ENCODE measurements around the gene POLR1B. TPM values are rescaled to one million over a fixed set of nuclear protein-coding genes. Genes with fewer than 3 reads are reported as not detected.
"Not testable (repeated sequence)": the region's sequence is repeated elsewhere in the genome, so short reads cannot be mapped to it uniquely, and the experiment has no call there.

Gene POLR1B
- polyA plus RNA-seq (2014; cell fraction: cytosol; rRNA removed) = 26.0 and 34.5 TPM in 2 replicates
- polyA plus RNA-seq (2014; cell fraction: nucleus; rRNA removed) = 21.3 and 28.1 TPM in 2 replicates

GRCh38 chr2:112542123-112542983 lies at the start of gene POLR1B:
TSS of gene POLR1B (plus strand) at chr2:112542465. CDS start at chr2:112542495, 30 bp downstream.
- peak; percentile 89 for DNase-seq (ENCODE audit: low spot score)

- DNase-seq (ENCODE audit: low spot score) = peak; percentile 53
These were observed 49.2 kb upstream of the POLR1B start for GRCh38 chr2:112493048-112493447.

GRCh38 chr2:112493858-112494648 lies 48.2 kb upstream of the POLR1B start:
- peak; percentile 87 for DNase-seq (ENCODE audit: low spot score)

GRCh38 chr2:112494828-112495227 lies 47.4 kb upstream of the POLR1B start:
- peak; percentile 98 for DNase-seq (ENCODE audit: low spot score)

- not testable (repeated sequence) for DNase-seq (ENCODE audit: low spot score)
These were observed 46.4 kb upstream of the POLR1B start for GRCh38 chr2:112495878-112496277.

GRCh38 chr2:112500850-112501484 lies 41.3 kb upstream of the POLR1B start:
- DNase-seq (ENCODE audit: low spot score) = peak; percentile 68

GRCh38 chr2:112509239-112509998 lies 32.8 kb upstream of the POLR1B start:
- not testable (repeated sequence) for DNase-seq (ENCODE audit: low spot score)

- DNase-seq (ENCODE audit: low spot score) = no peak
These were observed 25.5 kb upstream of the POLR1B start for GRCh38 chr2:112516801-112517200.

- DNase-seq (ENCODE audit: low spot score) = no peak
These were observed 23.5 kb upstream of the POLR1B start for GRCh38 chr2:112518807-112519206.

GRCh38 chr2:112519506-112519905 lies 22.8 kb upstream of the POLR1B start:
- no peak for DNase-seq (ENCODE audit: low spot score)

GRCh38 chr2:112520234-112520783 lies 22.0 kb upstream of the POLR1B start:
- DNase-seq (ENCODE audit: low spot score) = no peak

GRCh38 chr2:112523291-112523777 lies 18.9 kb upstream of the POLR1B start:
- no peak for DNase-seq (ENCODE audit: low spot score)

GRCh38 chr2:112524276-112524675 lies 18.0 kb upstream of the POLR1B start:
- DNase-seq (ENCODE audit: low spot score) = not testable (repeated sequence)

GRCh38 chr2:112528541-112528940 lies 13.7 kb upstream of the POLR1B start:
- DNase-seq (ENCODE audit: low spot score) = no peak

GRCh38 chr2:112529757-112530156 lies 12.5 kb upstream of the POLR1B start:
- no peak for DNase-seq (ENCODE audit: low spot score)

- no peak for DNase-seq (ENCODE audit: low spot score)
These were observed 11.5 kb upstream of the POLR1B start for GRCh38 chr2:112530728-112531127.

GRCh38 chr2:112534826-112535225 lies 7.4 kb upstream of the POLR1B start:
- no peak for DNase-seq (ENCODE audit: low spot score)

- DNase-seq (ENCODE audit: low spot score) = not testable (repeated sequence)
These were observed 5.6 kb upstream of the POLR1B start for GRCh38 chr2:112536665-112537064.

GRCh38 chr2:112539306-112539705 lies 3.0 kb upstream of the POLR1B start:
- no peak for DNase-seq (ENCODE audit: low spot score)

GRCh38 chr2:112540906-112541305 lies 1.4 kb upstream of the POLR1B start:
- no peak for DNase-seq (ENCODE audit: low spot score)
